Keratinocyte (primary cell): ENCODE measurements around the gene NUDT7. TPM values are rescaled to one million over a fixed set of nuclear protein-coding genes. Genes with fewer than 3 reads are reported as not detected.

Experiments used
- DNase-seq: peaks from one replicate; pipeline ENCODE4 v3.0.0-alpha.2; 2011; ENCODE audit warnings: low read depth, missing footprints, low spot score
- FAIRE-seq: peaks from 2 replicates; lab custom pipeline; 2011; peaks lifted over from hg19 to GRCh38; lab: Jason Lieb, UNC
- H2AFZ ChIP-seq: 2 replicates; pipeline ENCODE4 v1.6.0; 2012; ENCODE audit warnings: low read length, control low read depth, inconsistent platforms; ENCODE audit not compliant: control insufficient read depth
- H3K27ac ChIP-seq: 2 replicates; pipeline ENCODE4 v1.5.1; 2011; ENCODE audit warnings: low read length; ENCODE audit not compliant: control insufficient read depth, insufficient read depth
- H3K27me3 ChIP-seq: 3 replicates; pipeline ENCODE4 v1.6.0; 2011; ENCODE audit warnings: low read length; ENCODE audit not compliant: control insufficient read depth, insufficient read depth; ENCODE audit errors: extremely low read depth
- H3K36me3 ChIP-seq, 2 experiments: 2 replicates in 1 of 2; 3 replicates in 1 of 2; pipeline ENCODE4 v1.5.1; 2011; ENCODE audit warnings: low read length in 2 of 2, mild to moderate bottlenecking in 1 of 2; ENCODE audit not compliant: control insufficient read depth in 2 of 2, insufficient read depth in 2 of 2; ENCODE audit errors: extremely low read depth in 1 of 2
- H3K4me1 ChIP-seq: 3 replicates; pipeline ENCODE4 v1.5.1; 2011; ENCODE audit warnings: low read length; ENCODE audit not compliant: control insufficient read depth, insufficient read depth; ENCODE audit errors: extremely low read depth
- H3K4me2 ChIP-seq: 3 replicates; pipeline ENCODE4 v1.6.0; 2011; ENCODE audit warnings: low read depth, low read length; ENCODE audit not compliant: control insufficient read depth, insufficient read depth; ENCODE audit errors: extremely low read depth
- H3K4me3 ChIP-seq, 3 experiments: fragments of 200-600 bp in 1 of 3; sonication (generic) in 1 of 3; 2 replicates in 2 of 3; 3 replicates in 1 of 3; pipeline ENCODE4 v1.5.1; 2011 to 2016; ENCODE audit warnings: low read length in 3 of 3, mild to moderate bottlenecking in 3 of 3, control low read depth in 2 of 3, inconsistent platforms in 1 of 3, low read depth in 1 of 3, mixed read lengths in 1 of 3, mixed run types in 1 of 3, moderate library complexity in 1 of 3; ENCODE audit not compliant: control insufficient read depth in 2 of 3, insufficient read depth in 2 of 3; ENCODE audit errors: extremely low read depth in 1 of 3
- H3K79me2 ChIP-seq: 2 replicates; pipeline ENCODE4 v1.6.0; 2012; ENCODE audit warnings: low read length; ENCODE audit not compliant: control insufficient read depth, insufficient read depth
- H3K9ac ChIP-seq: 3 replicates; pipeline ENCODE4 v1.6.0; 2011; ENCODE audit warnings: low read length; ENCODE audit not compliant: control insufficient read depth, insufficient read depth; ENCODE audit errors: extremely low read depth
- H3K9me1 ChIP-seq: 3 replicates; pipeline ENCODE4 v1.6.0; 2011; ENCODE audit warnings: low read length; ENCODE audit not compliant: control insufficient read depth, insufficient read depth; ENCODE audit errors: extremely low read depth
- H3K9me3 ChIP-seq: 2 replicates; pipeline ENCODE4 v1.5.1; 2012; ENCODE audit warnings: low read depth, low read length; ENCODE audit not compliant: control insufficient read depth
- H4K20me1 ChIP-seq: 3 replicates; pipeline ENCODE4 v1.6.0; 2011; ENCODE audit warnings: low read length; ENCODE audit not compliant: control insufficient read depth, insufficient read depth; ENCODE audit errors: extremely low read depth
- CTCF ChIP-seq, 3 experiments: IDR thresholded peaks in 1 of 3; conservative IDR thresholded peaks in 1 of 3; optimal IDR thresholded peaks in 1 of 3; 2 replicates in 2 of 3; 3 replicates in 1 of 3; pipeline versions ENCODE3 to v1.5.1; 2011; ENCODE audit warnings: low read length in 3 of 3, mild to moderate bottlenecking in 3 of 3, moderate library complexity in 2 of 3, control low read depth in 1 of 3, inconsistent platforms in 1 of 3; ENCODE audit not compliant: insufficient read depth in 2 of 3; ENCODE audit errors: extremely low read depth in 1 of 3
- EZH2 ChIP-seq: IDR thresholded peaks from one replicate; pipeline ENCODE4 v1.6.1; 2012; ENCODE audit warnings: inconsistent platforms, mild to moderate bottlenecking, low read length, moderate library complexity
- dilution Hi-C: fragments of 300-500 bp; cut with MboI; formaldehyde crosslinking; loops from one replicate; pipeline ENCODE4 v1.7.0; 2020; ENCODE audit warnings: low sequenced_read_pairs; ENCODE audit not compliant: extremely low pct_ligation_motif_present
- polyA plus RNA-seq, 5 experiments: library from polyadenylated mRNA; depleted of rRNA in 3 of 5; stranded (reverse) in 3 of 5; stranded (forward) in 1 of 5; unstranded in 1 of 5; fragments of >200 nt; gene quantifications; 1 replicate in 1 of 5; 2 replicates in 3 of 5; 3 replicates in 1 of 5; pipeline versions ENCODE4 v1.2.1 to v1.2.3, GENCODE V29; 2011 to 2012; ENCODE audit warnings: missing spikeins in 2 of 5, low read depth in 1 of 5, low replicate concordance in 1 of 5

The NUDT7 gene
- polyA plus RNA-seq, 1 donor (not counting 4 experiments of a cell fraction or from before 2014, with no cell fraction given) = 14.6 TPM

GRCh38 chr16:77784441-77785372 lies 62.4 kb downstream of the NUDT7 start:
- Histone ChIP-seq H3K27ac (no peak overlapping the region), H3K9me3 (no peaks in the 10 kb centered on the region), H4K20me1 (no peaks in the 10 kb centered on the region), H2AFZ (no peak overlapping the region), H3K4me1 (peaks cover 7% of the 10 kb centered on the region), H3K36me3 (no peaks in the 10 kb centered on the region), H3K9ac (no peak overlapping the region), H3K27me3 (peaks cover 33% of the 10 kb centered on the region), H3K79me2 (no peaks in the 10 kb centered on the region), H3K4me2 (no peak overlapping the region), H3K4me3 (no peak overlapping the region), H3K9me1 (no peaks in the 10 kb centered on the region)
- FAIRE-seq (no peak), DNase-seq (no peak)
- dilution Hi-C loops = no loop called here
- TF ChIP-seq EZH2 (no peak), CTCF (optimal IDR thresholded peaks at IDR 0.05 in 1 of 3, IDR thresholded peaks at IDR 0.05 in 1 of 3, conservative IDR thresholded peaks at IDR 0.05 in 1 of 3; ENCODE audit: extremely low read depth in 1 of 3, insufficient read depth in 2 of 3, low read length in 3 of 3) (peak in 1 of 3 experiments; percentile 3)

GRCh38 chr16:77785373-77785764 lies 63.1 kb downstream of the NUDT7 start:
- no peak overlapping the region for H3K4me3 ChIP-seq
- DNase-seq (no peak), FAIRE-seq (no peak)
- H3K79me2 ChIP-seq = no peaks in the 10 kb centered on the region
- H3K9me1 ChIP-seq = no peaks in the 10 kb centered on the region
- no peaks in the 10 kb centered on the region for H4K20me1 ChIP-seq
- H3K4me2 ChIP-seq = no peak overlapping the region
- peaks cover 40% of the 10 kb centered on the region for H3K27me3 ChIP-seq
- no peaks in the 10 kb centered on the region for H3K9me3 ChIP-seq
- TF ChIP-seq EZH2 (no peak), CTCF (optimal IDR thresholded peaks at IDR 0.05 in 1 of 3, IDR thresholded peaks at IDR 0.05 in 1 of 3, conservative IDR thresholded peaks at IDR 0.05 in 1 of 3; ENCODE audit: extremely low read depth in 1 of 3, insufficient read depth in 2 of 3, low read length in 3 of 3) (no peak)
- H3K4me1 ChIP-seq = peaks cover 4% of the 10 kb centered on the region
- H3K27ac ChIP-seq = no peak overlapping the region
- dilution Hi-C loops = no loop called here
- H2AFZ ChIP-seq = no peak overlapping the region
- no peaks in the 10 kb centered on the region for H3K36me3 ChIP-seq
- no peak overlapping the region for H3K9ac ChIP-seq
